Uterus (tissue), 2 donors: ENCODE measurements around the gene TUNAR.

Source experiments
- CTCF ChIP-seq, 4 experiments: fragments of 200-600 bp in 2 of 4; fragments of 450-650 bp in 2 of 4; sonication (generic) in 2 of 4; IDR thresholded peaks; one replicate each; pipeline ENCODE4 v1.5.1; 2016 to 2019; ENCODE audit warnings: antibody characterized with exemption in 4 of 4, mild to moderate bottlenecking in 2 of 4, moderate library complexity in 1 of 4
- POLR2A ChIP-seq, 2 donors: fragments of 450-650 bp; IDR thresholded peaks; one replicate each; pipeline ENCODE4 v1.6.1; 2016; ENCODE audit warnings: antibody characterized with exemption in 2 of 2, mild to moderate bottlenecking in 1 of 2, moderate library complexity in 1 of 2

DNA sequence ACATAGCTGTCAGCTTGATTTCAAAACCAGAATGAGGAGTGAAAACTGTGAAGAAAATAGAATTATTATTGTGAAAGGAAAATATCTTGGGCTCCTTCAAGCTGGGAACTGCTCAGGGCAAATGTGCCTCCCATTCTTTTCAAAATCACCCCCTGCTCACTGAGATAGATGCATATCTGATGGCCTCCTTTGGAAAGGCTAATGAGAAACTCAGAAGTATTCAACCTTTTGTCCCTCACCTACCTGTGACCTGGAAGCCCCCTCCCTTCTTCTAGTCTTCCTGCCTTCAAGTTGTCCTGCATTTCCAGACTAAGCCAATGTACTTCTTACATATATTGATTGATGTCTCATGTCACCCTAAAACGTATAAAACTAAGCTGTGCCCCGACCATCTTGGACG lies 81.5 kb downstream of the TUNAR start:
- TF ChIP-seq CTCF (IDR thresholded peaks at IDR 0.05) (no peak), POLR2A (IDR thresholded peaks at IDR 0.05) (no peak)
